HCT116 (cell line): ENCODE data around the gene SPDEF. TPM values are rescaled to one million over a fixed set of nuclear protein-coding genes. Genes with fewer than 3 reads are reported as not detected.

Source experiments
- ATAC-seq: fragments of 200-7000 bp; cut with Tn5 transposase; 2 replicates; pipeline ENCODE4 v1.9.1; 2020; ENCODE audit warnings: mild to moderate bottlenecking, moderate library complexity
- BruUV-seq: library from RNA; stranded (reverse); fragments of 400-500 nt; replicated peaks from 2 replicates; lab custom pipeline; 2021; lab: Mats Ljungman, UMichigan
- CTCF ChIA-PET: fragments of 300-600 bp; sonication (Branson Sonifier 250); formaldehyde crosslinking; loops from one replicate; lab custom pipeline; 2021; ENCODE audit warnings: antibody characterized with exemption; lab: Charles Lee
- POLR2A ChIA-PET: fragments of 300-600, 350-600 bp; sonication (Branson Sonifier 250); formaldehyde crosslinking; loops from one replicate; lab custom pipeline; 2021; ENCODE audit warnings: antibody characterized with exemption; lab: Charles Lee
- RAD21 ChIA-PET, 2 experiments: fragments of 300-600 bp; sonication (Branson Sonifier 250); formaldehyde crosslinking; loops; one replicate each; lab custom pipeline; 2023; ENCODE audit warnings: low total read pairs in 2 of 2; ENCODE audit not compliant: uncharacterized antibody in 2 of 2, unreplicated experiment in 2 of 2, low non-redundant PET in 1 of 2; lab: Charles Lee
- DNase-seq: peaks from one replicate; pipeline ENCODE4 v3.0.0-alpha.2; 2010; ENCODE audit warnings: low read depth, low spot score
- H2AFZ ChIP-seq: fragments of 200-600 bp; shearing (Covaris generic), sonication (generic); 2 replicates; pipeline ENCODE4 v1.6.1; 2017; ENCODE audit warnings: low read depth, mixed run types, mixed read lengths, antibody characterized with exemption, low read length; ENCODE audit not compliant: poor library complexity, severe bottlenecking
- H3K27ac ChIP-seq: 2 replicates; pipeline ENCODE4 v1.5.1; 2012; ENCODE audit warnings: low read depth, low read length
- H3K27me3 ChIP-seq: fragments of 200-600 bp; sonication (generic); 2 replicates; pipeline ENCODE4 v1.6.1; 2016; ENCODE audit warnings: mixed run types, low read length, mixed read lengths; ENCODE audit not compliant: insufficient read depth
- H3K36me3 ChIP-seq, 2 experiments: fragments of 200-500 bp in 1 of 2; fragments of 200-600 bp in 1 of 2; sonication (Bioruptor generic) in 1 of 2; sonication (generic) in 1 of 2; 2 replicates each; pipeline versions ENCODE4 v1.5.1 to v1.6.1; 2014 to 2016; ENCODE audit warnings: low read length in 2 of 2, inconsistent platforms in 1 of 2, mixed read lengths in 1 of 2, mixed run types in 1 of 2; ENCODE audit not compliant: insufficient read depth in 2 of 2, control insufficient read depth in 1 of 2
- H3K4me1 ChIP-seq, 2 experiments: fragments of 200-600 bp in 1 of 2; sonication (generic) in 1 of 2; 2 replicates each; pipeline versions ENCODE4 v1.5.1 to v1.6.1; 2012 to 2017; ENCODE audit warnings: low read length in 2 of 2, inconsistent platforms in 1 of 2, mild to moderate bottlenecking in 1 of 2, mixed read lengths in 1 of 2, mixed run types in 1 of 2, moderate library complexity in 1 of 2; ENCODE audit not compliant: insufficient read depth in 2 of 2, control insufficient read depth in 1 of 2
- H3K4me2 ChIP-seq: fragments of 200-600 bp; sonication (generic); 2 replicates; pipeline ENCODE4 v1.6.1; 2017; ENCODE audit warnings: mixed run types, low read length, mixed read lengths
- H3K4me3 ChIP-seq, 2 experiments: fragments of 200-600 bp in 1 of 2; sonication (generic) in 1 of 2; replicated peaks in 1 of 2; 2 replicates each; pipeline ENCODE4 v1.5.1; 2011 to 2016; ENCODE audit warnings: low read length in 2 of 2, control low read depth in 1 of 2, low read depth in 1 of 2, mild to moderate bottlenecking in 1 of 2, mixed read lengths in 1 of 2, mixed run types in 1 of 2
- H3K79me2 ChIP-seq: fragments of 200-600 bp; sonication (generic); 2 replicates; pipeline ENCODE4 v1.6.1; 2017; ENCODE audit warnings: mild to moderate bottlenecking, mixed run types, low read length, moderate library complexity, mixed read lengths; ENCODE audit not compliant: insufficient read depth
- H3K9ac ChIP-seq: fragments of 200-600 bp; sonication (generic); 2 replicates; pipeline ENCODE4 v1.6.1; 2016; ENCODE audit warnings: low read length, mixed read lengths
- H3K9me2 ChIP-seq: fragments of 200-600 bp; sonication (generic), shearing (Covaris generic); 2 replicates; pipeline ENCODE4 v1.6.1; 2017; ENCODE audit warnings: mixed run types, mild to moderate bottlenecking, moderate library complexity; ENCODE audit not compliant: insufficient read depth
- H3K9me3 ChIP-seq, 2 experiments: fragments of 200-500 bp in 1 of 2; fragments of 200-600 bp in 1 of 2; sonication (Bioruptor generic) in 1 of 2; sonication (generic) in 1 of 2; 2 replicates each; pipeline ENCODE4 v1.6.1; 2014 to 2017; ENCODE audit warnings: low read length in 2 of 2, mixed read lengths in 2 of 2, inconsistent platforms in 1 of 2, low read depth in 1 of 2, mild to moderate bottlenecking in 1 of 2, mixed run types in 1 of 2, moderate library complexity in 1 of 2; ENCODE audit not compliant: control insufficient read depth in 1 of 2, insufficient read depth in 1 of 2
- H4K20me1 ChIP-seq: fragments of 200-600 bp; sonication (generic), shearing (Covaris generic); 2 replicates; pipeline ENCODE4 v1.6.1; 2017; ENCODE audit warnings: mixed run types, mild to moderate bottlenecking, moderate library complexity; ENCODE audit not compliant: insufficient read depth
- ATF3 ChIP-seq: IDR thresholded peaks from 2 replicates; pipeline ENCODE4 v1.6.1; 2012
- CEBPB ChIP-seq: IDR thresholded peaks from 2 replicates; pipeline ENCODE4 v1.6.1; 2012; ENCODE audit warnings: low read depth
- CTCF ChIP-seq, 3 experiments: fragments of 200-600 bp in 1 of 3; sonication (generic) in 1 of 3; IDR thresholded peaks in 2 of 3; conservative IDR thresholded peaks in 1 of 3; 2 replicates each; pipeline ENCODE4 v1.5.1; 2012 to 2017; ENCODE audit warnings: low read depth in 2 of 3, low read length in 2 of 3, antibody characterized with exemption in 1 of 3, borderline replicate concordance in 1 of 3, control low read depth in 1 of 3, mild to moderate bottlenecking in 1 of 3, mixed read lengths in 1 of 3, mixed run types in 1 of 3, moderate library complexity in 1 of 3; ENCODE audit not compliant: insufficient read depth in 1 of 3
- EGR1 ChIP-seq: IDR thresholded peaks from 2 replicates; pipeline ENCODE4 v1.6.1; 2012; ENCODE audit warnings: low read depth
- ELF1 ChIP-seq: IDR thresholded peaks from 2 replicates; pipeline ENCODE4 v1.6.1; 2012; ENCODE audit warnings: low read depth, borderline replicate concordance
- EZH2phosphoT487 ChIP-seq: fragments of 200-600 bp; IDR thresholded peaks from 2 replicates; pipeline ENCODE4 v1.6.1; 2018; ENCODE audit warnings: antibody characterized with exemption, borderline replicate concordance
- FOSL1 ChIP-seq: IDR thresholded peaks from 2 replicates; pipeline ENCODE4 v1.6.1; 2012; ENCODE audit warnings: low read depth
- RAD21 ChIP-seq: IDR thresholded peaks from 2 replicates; pipeline ENCODE4 v1.6.1; 2012; ENCODE audit warnings: low read depth, mild to moderate bottlenecking
- REST ChIP-seq: IDR thresholded peaks from 2 replicates; pipeline ENCODE4 v1.6.1; 2012; ENCODE audit warnings: low read depth
- SIN3A ChIP-seq: IDR thresholded peaks from 2 replicates; pipeline ENCODE4 v1.6.1; 2012; ENCODE audit warnings: low read depth
- SP1 ChIP-seq: IDR thresholded peaks from 2 replicates; pipeline ENCODE4 v1.6.1; 2012; ENCODE audit warnings: low read depth
- SRF ChIP-seq: IDR thresholded peaks from 2 replicates; pipeline ENCODE4 v1.6.1; 2012; ENCODE audit warnings: low read depth
- TCF7L2 ChIP-seq: IDR thresholded peaks from 2 replicates; pipeline ENCODE4 v1.7.0; 2011; ENCODE audit warnings: borderline replicate concordance, inconsistent platforms; ENCODE audit not compliant: insufficient read depth, insufficient read length; ENCODE audit errors: extremely low read depth
- ZBTB33 ChIP-seq: IDR thresholded peaks from 2 replicates; pipeline ENCODE4 v1.6.1; 2011; ENCODE audit warnings: mild to moderate bottlenecking, low read length, moderate library complexity; ENCODE audit not compliant: insufficient replicate concordance; ENCODE audit errors: extremely low read depth
- intact Hi-C: fragments of 100-400 bp; cut with micrococcal nuclease; formaldehyde crosslinking; loops from 2 replicates; pipeline ENCODE4 v1.10.0; 2022
- total RNA-seq: library from RNA; stranded (reverse); gene quantifications from one replicate; pipeline ENCODE4 v1.2.1, GENCODE V29; 2021; ENCODE audit not compliant: unreplicated experiment

Gene SPDEF
- total RNA-seq, 1 experiment from 2014 or later, result 0.39 TPM

GRCh38 chr6:34587851-34588250 is 31.7 kb upstream of the SPDEF start:
- CTCF ChIA-PET, result no interaction called here

More at GRCh38 chr6:34587851-34588250, 31.7 kb upstream of the SPDEF start:
- intact Hi-C loops, result no loop called here
- Histone ChIP-seq H3K79me2 (peaks cover 16% of the 10 kb centered on the region; the same call in 1 of the 2 replicates), H3K4me2 (no peak overlapping the region), H2AFZ (no peak overlapping the region), H3K9me2 (no peaks in the 10 kb centered on the region), H3K27ac (no peak overlapping the region), H3K27me3 (no peaks in the 10 kb centered on the region), H3K9ac (no peak overlapping the region), H3K9me3 (no peaks in the 10 kb centered on the region), H3K4me1 (no peaks in the 10 kb centered on the region), H4K20me1 (no peaks in the 10 kb centered on the region), H3K36me3 (no peaks in the 10 kb centered on the region; a peak in 1 of 4 replicates), H3K4me3 (no peak overlapping the region)
- DNase-seq (no peak), ATAC-seq (no peak)
- RAD21 ChIA-PET, result no interaction called here
- POLR2A ChIA-PET, result no interaction called here
- TF ChIP-seq TCF7L2 (no peak), EGR1 (no peak), ELF1 (no peak), SP1 (no peak), EZH2phosphoT487 (no peak), REST (no peak), FOSL1 (no peak), SRF (no peak), CTCF (IDR thresholded peaks at IDR 0.05 in 2 of 3, conservative IDR thresholded peaks at IDR 0.05 in 1 of 3; ENCODE audit: borderline replicate concordance in 1 of 3, insufficient read depth in 1 of 3, low read depth in 2 of 3, low read length in 2 of 3) (no peak), ATF3 (no peak), CEBPB (no peak), SIN3A (no peak), RAD21 (no peak), ZBTB33 (no peak)
- no TSS peak for BruUV-seq
